Hematopoietic multipotent progenitor cell treated with erythropoietin and hydrocortisone succinate and interleukin-3 and kit ligand, for 15 days (in vitro differentiated cells): ENCODE measurements around the gene TRIOBP.

Experiments
- DNase-seq: peaks from one replicate; pipeline ENCODE4 v3.0.0-alpha.2; 2015; ENCODE audit warnings: low spot score

The TRIOBP gene

GRCh38 chr22:37824674-37825641 is 128.1 kb downstream of the TRIOBP start:
- DNase-seq: no peak
